Keratinocyte (primary cell): ENCODE data around the gene CECR2. TPM values are rescaled to one million over a fixed set of nuclear protein-coding genes. Genes with fewer than 3 reads are reported as not detected.

Source experiments
- DNase-seq: peaks from one replicate; pipeline ENCODE4 v3.0.0-alpha.2; 2011; ENCODE audit warnings: low read depth, missing footprints, low spot score
- FAIRE-seq: peaks from 2 replicates; lab custom pipeline; 2011; peaks lifted over from hg19 to GRCh38; lab: Jason Lieb, UNC
- H2AFZ ChIP-seq: 2 replicates; pipeline ENCODE4 v1.6.0; 2012; ENCODE audit warnings: low read length, control low read depth, inconsistent platforms; ENCODE audit not compliant: control insufficient read depth
- H3K27ac ChIP-seq: 2 replicates; pipeline ENCODE4 v1.5.1; 2011; ENCODE audit warnings: low read length; ENCODE audit not compliant: control insufficient read depth, insufficient read depth
- H3K27me3 ChIP-seq: 3 replicates; pipeline ENCODE4 v1.6.0; 2011; ENCODE audit warnings: low read length; ENCODE audit not compliant: control insufficient read depth, insufficient read depth; ENCODE audit errors: extremely low read depth
- H3K36me3 ChIP-seq, 2 experiments: 2 replicates in 1 of 2; 3 replicates in 1 of 2; pipeline ENCODE4 v1.5.1; 2011; ENCODE audit warnings: low read length in 2 of 2, mild to moderate bottlenecking in 1 of 2; ENCODE audit not compliant: control insufficient read depth in 2 of 2, insufficient read depth in 2 of 2; ENCODE audit errors: extremely low read depth in 1 of 2
- H3K4me1 ChIP-seq: 3 replicates; pipeline ENCODE4 v1.5.1; 2011; ENCODE audit warnings: low read length; ENCODE audit not compliant: control insufficient read depth, insufficient read depth; ENCODE audit errors: extremely low read depth
- H3K4me2 ChIP-seq: 3 replicates; pipeline ENCODE4 v1.6.0; 2011; ENCODE audit warnings: low read depth, low read length; ENCODE audit not compliant: control insufficient read depth, insufficient read depth; ENCODE audit errors: extremely low read depth
- H3K4me3 ChIP-seq, 3 experiments: fragments of 200-600 bp in 1 of 3; sonication (generic) in 1 of 3; 2 replicates in 2 of 3; 3 replicates in 1 of 3; pipeline ENCODE4 v1.5.1; 2011 to 2016; ENCODE audit warnings: low read length in 3 of 3, mild to moderate bottlenecking in 3 of 3, control low read depth in 2 of 3, inconsistent platforms in 1 of 3, low read depth in 1 of 3, mixed read lengths in 1 of 3, mixed run types in 1 of 3, moderate library complexity in 1 of 3; ENCODE audit not compliant: control insufficient read depth in 2 of 3, insufficient read depth in 2 of 3; ENCODE audit errors: extremely low read depth in 1 of 3
- H3K79me2 ChIP-seq: 2 replicates; pipeline ENCODE4 v1.6.0; 2012; ENCODE audit warnings: low read length; ENCODE audit not compliant: control insufficient read depth, insufficient read depth
- H3K9ac ChIP-seq: 3 replicates; pipeline ENCODE4 v1.6.0; 2011; ENCODE audit warnings: low read length; ENCODE audit not compliant: control insufficient read depth, insufficient read depth; ENCODE audit errors: extremely low read depth
- H3K9me1 ChIP-seq: 3 replicates; pipeline ENCODE4 v1.6.0; 2011; ENCODE audit warnings: low read length; ENCODE audit not compliant: control insufficient read depth, insufficient read depth; ENCODE audit errors: extremely low read depth
- H3K9me3 ChIP-seq: 2 replicates; pipeline ENCODE4 v1.5.1; 2012; ENCODE audit warnings: low read depth, low read length; ENCODE audit not compliant: control insufficient read depth
- H4K20me1 ChIP-seq: 3 replicates; pipeline ENCODE4 v1.6.0; 2011; ENCODE audit warnings: low read length; ENCODE audit not compliant: control insufficient read depth, insufficient read depth; ENCODE audit errors: extremely low read depth
- EZH2 ChIP-seq: IDR thresholded peaks from one replicate; pipeline ENCODE4 v1.6.1; 2012; ENCODE audit warnings: inconsistent platforms, mild to moderate bottlenecking, low read length, moderate library complexity
- dilution Hi-C: fragments of 300-500 bp; cut with MboI; formaldehyde crosslinking; loops from one replicate; pipeline ENCODE4 v1.7.0; 2020; ENCODE audit warnings: low sequenced_read_pairs; ENCODE audit not compliant: extremely low pct_ligation_motif_present
- polyA plus RNA-seq, 5 experiments: library from polyadenylated mRNA; depleted of rRNA in 3 of 5; stranded (reverse) in 3 of 5; stranded (forward) in 1 of 5; unstranded in 1 of 5; fragments of >200 nt; gene quantifications; 1 replicate in 1 of 5; 2 replicates in 3 of 5; 3 replicates in 1 of 5; pipeline versions ENCODE4 v1.2.1 to v1.2.3, GENCODE V29; 2011 to 2012; ENCODE audit warnings: missing spikeins in 2 of 5, low read depth in 1 of 5, low replicate concordance in 1 of 5
- TF ChIP-seq, protein P1 (sequence below), 3 experiments: IDR thresholded peaks in 1 of 3; conservative IDR thresholded peaks in 1 of 3; optimal IDR thresholded peaks in 1 of 3; 2 replicates in 2 of 3; 3 replicates in 1 of 3; pipeline versions ENCODE3 to v1.5.1; 2011; ENCODE audit warnings: low read length in 3 of 3, mild to moderate bottlenecking in 3 of 3, moderate library complexity in 2 of 3, control low read depth in 1 of 3, inconsistent platforms in 1 of 3; ENCODE audit not compliant: insufficient read depth in 2 of 3; ENCODE audit errors: extremely low read depth in 1 of 3

CECR2 gene
- polyA plus RNA-seq, 1 donor (not counting 4 experiments of a cell fraction or from before 2014, with no cell fraction given), result not detected

DNA sequence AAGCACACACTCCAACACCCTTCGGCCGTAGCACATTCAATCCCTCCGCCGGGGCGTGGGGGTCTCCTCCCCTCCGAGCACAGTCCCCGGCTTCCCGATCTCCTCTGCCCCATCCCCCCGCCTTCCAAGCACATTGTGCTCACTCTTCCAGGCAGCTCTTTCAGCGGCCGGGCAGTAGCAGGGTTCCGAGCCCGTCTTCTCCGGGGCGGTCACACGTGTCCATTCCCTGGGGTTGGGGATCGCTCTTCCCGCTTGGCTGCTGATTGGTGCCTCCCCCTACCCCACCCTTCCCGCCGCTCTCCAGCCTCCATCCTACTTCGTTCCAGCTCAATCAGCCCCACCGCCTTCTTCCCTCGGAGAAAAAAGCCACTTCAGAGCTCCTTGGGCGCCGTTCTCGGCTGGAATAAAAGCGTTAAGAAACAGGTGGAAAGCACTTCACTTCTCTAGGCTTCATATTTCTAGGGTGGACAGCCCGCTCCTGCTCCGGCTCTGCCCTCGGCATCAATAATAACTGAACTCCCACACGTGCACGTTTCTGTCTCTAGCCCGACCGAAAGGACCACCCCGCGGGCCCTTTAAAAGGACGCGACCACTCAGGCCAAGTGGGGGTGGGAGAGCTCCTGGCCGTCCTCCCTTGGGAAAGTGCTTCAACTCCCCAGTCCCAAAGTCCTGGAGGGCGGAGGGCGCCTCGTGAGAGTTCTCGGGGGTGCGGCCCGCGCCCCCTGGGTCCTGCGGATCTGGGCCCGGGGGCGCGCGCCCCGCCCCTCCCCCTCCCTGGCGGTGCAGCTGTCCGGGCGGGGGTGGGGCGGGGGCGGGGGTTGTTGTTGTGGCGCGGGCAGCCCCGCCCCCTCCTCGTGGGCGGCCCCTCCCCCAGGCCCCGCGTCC, 464 bp upstream of the CECR2 start:
- TF ChIP-seq, protein P1, sequence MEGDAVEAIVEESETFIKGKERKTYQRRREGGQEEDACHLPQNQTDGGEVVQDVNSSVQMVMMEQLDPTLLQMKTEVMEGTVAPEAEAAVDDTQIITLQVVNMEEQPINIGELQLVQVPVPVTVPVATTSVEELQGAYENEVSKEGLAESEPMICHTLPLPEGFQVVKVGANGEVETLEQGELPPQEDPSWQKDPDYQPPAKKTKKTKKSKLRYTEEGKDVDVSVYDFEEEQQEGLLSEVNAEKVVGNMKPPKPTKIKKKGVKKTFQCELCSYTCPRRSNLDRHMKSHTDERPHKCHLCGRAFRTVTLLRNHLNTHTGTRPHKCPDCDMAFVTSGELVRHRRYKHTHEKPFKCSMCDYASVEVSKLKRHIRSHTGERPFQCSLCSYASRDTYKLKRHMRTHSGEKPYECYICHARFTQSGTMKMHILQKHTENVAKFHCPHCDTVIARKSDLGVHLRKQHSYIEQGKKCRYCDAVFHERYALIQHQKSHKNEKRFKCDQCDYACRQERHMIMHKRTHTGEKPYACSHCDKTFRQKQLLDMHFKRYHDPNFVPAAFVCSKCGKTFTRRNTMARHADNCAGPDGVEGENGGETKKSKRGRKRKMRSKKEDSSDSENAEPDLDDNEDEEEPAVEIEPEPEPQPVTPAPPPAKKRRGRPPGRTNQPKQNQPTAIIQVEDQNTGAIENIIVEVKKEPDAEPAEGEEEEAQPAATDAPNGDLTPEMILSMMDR (optimal IDR thresholded peaks at IDR 0.05 in 1 of 3, IDR thresholded peaks at IDR 0.05 in 1 of 3, conservative IDR thresholded peaks at IDR 0.05 in 1 of 3; ENCODE audit: extremely low read depth in 1 of 3, insufficient read depth in 2 of 3, low read length in 3 of 3), result no peak
- TF ChIP-seq EZH2, result peak; percentile 95
- Histone ChIP-seq H3K27me3 (peaks cover 54% of the 10 kb centered on the region), H3K4me1 (no peaks in the 10 kb centered on the region), H3K79me2 (no peaks in the 10 kb centered on the region), H3K9ac (no peak overlapping the region), H3K36me3 (no peaks in the 10 kb centered on the region), H3K27ac (no peak overlapping the region), H3K9me1 (no peaks in the 10 kb centered on the region), H2AFZ (no peak overlapping the region), H4K20me1 (no peaks in the 10 kb centered on the region), H3K9me3 (no peaks in the 10 kb centered on the region), H3K4me3 (no peak overlapping the region), H3K4me2 (peak overlapping the region; percentile 22)
- FAIRE-seq (no peak), DNase-seq (no peak)
- dilution Hi-C loops, result no loop called here

DNA sequence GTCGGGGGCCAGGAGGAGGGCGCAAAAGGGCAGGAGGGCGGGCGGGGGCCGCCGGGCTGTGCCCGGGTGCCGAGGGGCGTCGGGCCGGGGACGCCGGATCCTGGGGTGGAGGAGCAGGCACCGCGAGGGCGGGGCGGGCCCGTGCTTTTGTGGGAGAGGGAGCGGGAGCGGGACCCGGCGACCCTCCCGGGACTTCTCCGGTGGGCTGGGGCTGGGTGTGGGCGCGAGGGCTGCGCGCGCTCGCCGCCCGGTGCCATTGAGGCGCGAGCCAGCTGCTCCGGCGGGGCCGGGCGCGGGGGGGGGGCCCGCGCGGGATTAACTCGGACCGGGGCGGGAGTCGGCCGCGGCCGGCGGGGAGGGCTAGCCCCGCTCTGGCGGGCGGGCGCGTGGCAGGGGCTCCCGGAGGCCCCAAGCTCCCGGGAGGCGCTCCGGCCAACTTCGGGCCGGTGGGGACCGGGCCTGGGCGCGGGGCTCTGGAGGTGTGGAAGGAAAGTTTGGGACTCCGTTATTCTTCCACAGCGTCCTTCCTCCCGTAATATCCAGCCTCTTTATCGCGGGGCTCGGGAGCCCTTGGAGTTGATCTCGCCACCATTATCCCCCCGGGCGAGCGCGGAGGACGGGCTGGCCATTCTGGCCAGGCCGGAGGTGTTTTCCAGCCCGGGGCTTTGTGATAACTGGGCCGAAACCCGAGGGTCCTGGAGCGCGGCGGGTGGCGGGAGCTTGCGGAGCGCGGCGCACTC, 936 bp downstream of the CECR2 start:
- DNase-seq (no peak), FAIRE-seq (no peak)
- no peaks in the 10 kb centered on the region for H4K20me1 ChIP-seq
- TF ChIP-seq EZH2, result no peak
- TF ChIP-seq, protein P1 (optimal IDR thresholded peaks at IDR 0.05 in 1 of 3, IDR thresholded peaks at IDR 0.05 in 1 of 3, conservative IDR thresholded peaks at IDR 0.05 in 1 of 3; ENCODE audit: extremely low read depth in 1 of 3, insufficient read depth in 2 of 3, low read length in 3 of 3), result no peak
- H3K27ac ChIP-seq, result no peak overlapping the region
- H3K9me1 ChIP-seq, result no peaks in the 10 kb centered on the region
- H3K9me3 ChIP-seq, result no peaks in the 10 kb centered on the region
- H3K36me3 ChIP-seq, result no peaks in the 10 kb centered on the region
- H3K9ac ChIP-seq, result no peak overlapping the region
- no peaks in the 10 kb centered on the region for H3K79me2 ChIP-seq
- H3K27me3 ChIP-seq, result peaks cover 54% of the 10 kb centered on the region
- no peak overlapping the region for H3K4me3 ChIP-seq
- H2AFZ ChIP-seq, result no peak overlapping the region
- H3K4me2 ChIP-seq, result peak overlapping the region; percentile 27
- H3K4me1 ChIP-seq, result no peaks in the 10 kb centered on the region
- dilution Hi-C loops, result no loop called here
